Panc1 (cell line): ENCODE data around the gene RASSF4. TPM values are rescaled to one million over a fixed set of nuclear protein-coding genes. Genes with fewer than 3 reads are reported as not detected.

Source experiments
- ATAC-seq: fragments of 200-7000 bp; cut with Tn5 transposase; 2 replicates; pipeline ENCODE4 v1.9.1; 2020; ENCODE audit warnings: mild to moderate bottlenecking, moderate library complexity
- BruUV-seq: library from RNA; stranded (reverse); fragments of 400-500 nt; replicated peaks from 2 replicates; lab custom pipeline; 2021; lab: Mats Ljungman, UMichigan
- CTCF ChIA-PET: fragments of 300-600 bp; sonication (Branson Sonifier 250); formaldehyde crosslinking; loops from one replicate; lab custom pipeline; 2022; ENCODE audit warnings: antibody characterized with exemption; lab: Charles Lee
- POLR2A ChIA-PET: fragments of 300-600 bp; sonication (Branson Sonifier 250); formaldehyde crosslinking; loops from one replicate; lab custom pipeline; 2022; ENCODE audit warnings: antibody characterized with exemption; lab: Charles Lee
- DNase-seq: peaks from one replicate; pipeline ENCODE4 v3.0.0-alpha.2; 2010; ENCODE audit warnings: low read depth, low spot score
- H3K27ac ChIP-seq: 2 replicates; pipeline ENCODE4 v1.5.1; 2011; ENCODE audit warnings: mild to moderate bottlenecking, low read length, inconsistent platforms
- H3K27me3 ChIP-seq: fragments of 200-500 bp; sonication (Bioruptor generic); 2 replicates; pipeline ENCODE4 v1.6.0; 2014; ENCODE audit warnings: low read length, inconsistent platforms; ENCODE audit not compliant: control insufficient read depth, insufficient read depth
- H3K36me3 ChIP-seq: fragments of 200-500 bp; sonication (Bioruptor generic); 2 replicates; pipeline ENCODE4 v1.5.1; 2014; ENCODE audit warnings: inconsistent platforms, mild to moderate bottlenecking, low read length, moderate library complexity; ENCODE audit not compliant: control insufficient read depth, insufficient read depth
- H3K4me1 ChIP-seq: 2 replicates; pipeline ENCODE4 v1.5.1; 2011; ENCODE audit warnings: inconsistent platforms, mild to moderate bottlenecking, low read length, moderate library complexity; ENCODE audit not compliant: control insufficient read depth, insufficient read depth
- H3K4me3 ChIP-seq, 2 experiments: 2 replicates each; pipeline ENCODE4 v1.5.1; 2011 to 2012; ENCODE audit warnings: low read depth in 2 of 2, low read length in 2 of 2, mild to moderate bottlenecking in 2 of 2, inconsistent platforms in 1 of 2, moderate library complexity in 1 of 2
- H3K9me3 ChIP-seq: fragments of 200-500 bp; sonication (Bioruptor generic); 2 replicates; pipeline ENCODE4 v1.5.1; 2014; ENCODE audit warnings: low read depth, mild to moderate bottlenecking, inconsistent platforms, low read length, moderate library complexity; ENCODE audit not compliant: control insufficient read depth, insufficient read depth
- POLR2AphosphoS5 ChIP-seq: IDR thresholded peaks from 2 replicates; pipeline ENCODE4 v1.6.1; 2012; ENCODE audit warnings: mild to moderate bottlenecking, low read depth, low read length, moderate library complexity
- REST ChIP-seq, 2 experiments: IDR thresholded peaks; 2 replicates each; pipeline ENCODE4 v1.6.1; 2011 to 2012; ENCODE audit warnings: low read depth in 2 of 2, control low read depth in 1 of 2, low read length in 1 of 2, mild to moderate bottlenecking in 1 of 2, moderate library complexity in 1 of 2; ENCODE audit not compliant: insufficient read depth in 1 of 2
- SIN3A ChIP-seq: IDR thresholded peaks from 2 replicates; pipeline ENCODE4 v1.6.1; 2012; ENCODE audit warnings: low read depth, mild to moderate bottlenecking, low read length, moderate library complexity, borderline replicate concordance; ENCODE audit not compliant: insufficient read depth
- TCF7L2 ChIP-seq: IDR thresholded peaks from 2 replicates; pipeline ENCODE4 v1.6.1; 2011; ENCODE audit warnings: mild to moderate bottlenecking, low read depth, low read length, inconsistent platforms
- in situ Hi-C: cut with HindIII; loops from 2 replicates; pipeline ENCODE4 v1.10.0; 2016; ENCODE audit warnings: low sequenced_read_pairs, low pct_unique_long_range_greater_than_20kb
- intact Hi-C: fragments of 100-400 bp; cut with micrococcal nuclease; formaldehyde crosslinking; loops from one replicate; pipeline ENCODE4 v1.10.0; 2022; ENCODE audit not compliant: unreplicated experiment
- total RNA-seq: library from RNA; stranded (reverse); gene quantifications from one replicate; pipeline ENCODE4 v1.2.1, GENCODE V29; 2021; ENCODE audit not compliant: unreplicated experiment
- TF ChIP-seq, protein P1 (sequence below): fragments of 450-650 bp; IDR thresholded peaks from 2 replicates; pipeline ENCODE4 v1.5.1; 2017; ENCODE audit warnings: mild to moderate bottlenecking

Gene RASSF4
- total RNA-seq, 1 experiment from 2014 or later = 13.9 TPM

DNA sequence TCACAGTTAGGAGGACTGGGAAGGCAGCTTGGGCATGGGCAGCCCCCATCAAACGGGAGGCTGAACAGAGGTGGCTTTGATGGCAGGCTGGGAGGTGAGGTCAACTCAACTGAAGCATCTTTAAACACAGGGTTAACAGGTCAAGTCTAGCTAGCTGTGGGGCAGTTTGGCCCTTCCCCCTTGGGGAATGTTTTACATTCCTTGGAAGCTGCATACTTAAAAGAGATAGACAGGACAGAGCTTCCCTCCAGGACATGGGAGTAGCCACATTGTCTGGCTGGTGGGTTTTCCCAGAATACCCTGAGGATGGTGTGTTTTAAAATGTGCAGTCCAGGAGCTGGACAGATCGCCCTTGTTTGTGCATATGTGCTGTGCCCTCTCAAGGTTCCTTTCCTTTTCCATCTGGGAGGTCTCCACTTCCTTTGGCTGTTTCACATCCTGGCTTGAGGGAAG, 6.8 kb upstream of the RASSF4 start:
- H3K27ac ChIP-seq = no peak overlapping the region
- intact Hi-C loops = no loop called here
- no peak overlapping the region for H3K4me3 ChIP-seq
- POLR2A ChIA-PET = no interaction called here
- H3K36me3 ChIP-seq = no peaks in the 10 kb centered on the region
- DNase-seq (no peak), ATAC-seq (no peak)
- CTCF ChIA-PET = no interaction called here
- no peak for TF ChIP-seq SIN3A
- no peak for TF ChIP-seq TCF7L2
- TF ChIP-seq, protein P1, sequence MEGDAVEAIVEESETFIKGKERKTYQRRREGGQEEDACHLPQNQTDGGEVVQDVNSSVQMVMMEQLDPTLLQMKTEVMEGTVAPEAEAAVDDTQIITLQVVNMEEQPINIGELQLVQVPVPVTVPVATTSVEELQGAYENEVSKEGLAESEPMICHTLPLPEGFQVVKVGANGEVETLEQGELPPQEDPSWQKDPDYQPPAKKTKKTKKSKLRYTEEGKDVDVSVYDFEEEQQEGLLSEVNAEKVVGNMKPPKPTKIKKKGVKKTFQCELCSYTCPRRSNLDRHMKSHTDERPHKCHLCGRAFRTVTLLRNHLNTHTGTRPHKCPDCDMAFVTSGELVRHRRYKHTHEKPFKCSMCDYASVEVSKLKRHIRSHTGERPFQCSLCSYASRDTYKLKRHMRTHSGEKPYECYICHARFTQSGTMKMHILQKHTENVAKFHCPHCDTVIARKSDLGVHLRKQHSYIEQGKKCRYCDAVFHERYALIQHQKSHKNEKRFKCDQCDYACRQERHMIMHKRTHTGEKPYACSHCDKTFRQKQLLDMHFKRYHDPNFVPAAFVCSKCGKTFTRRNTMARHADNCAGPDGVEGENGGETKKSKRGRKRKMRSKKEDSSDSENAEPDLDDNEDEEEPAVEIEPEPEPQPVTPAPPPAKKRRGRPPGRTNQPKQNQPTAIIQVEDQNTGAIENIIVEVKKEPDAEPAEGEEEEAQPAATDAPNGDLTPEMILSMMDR = no peak
- TF ChIP-seq REST (IDR thresholded peaks at IDR 0.05; ENCODE audit: insufficient read depth in 1 of 2, low read depth in 2 of 2, low read length in 1 of 2) = no peak
- no peak for TF ChIP-seq POLR2AphosphoS5
- peaks cover 4% of the 10 kb centered on the region; the same call in 1 of the 2 replicates for H3K4me1 ChIP-seq
- no peaks in the 10 kb centered on the region for H3K27me3 ChIP-seq
- in situ Hi-C loops = no loop called here
- BruUV-seq = no TSS peak
- no peaks in the 10 kb centered on the region for H3K9me3 ChIP-seq

- H3K9me3 ChIP-seq = no peaks in the 10 kb centered on the region
- H3K4me1 ChIP-seq = peaks cover 14% of the 10 kb centered on the region
- H3K4me3 ChIP-seq = no peak overlapping the region
- no TSS peak for BruUV-seq
- H3K27ac ChIP-seq = no peak overlapping the region
- no peaks in the 10 kb centered on the region for H3K36me3 ChIP-seq
- TF ChIP-seq, protein P1 = no peak
- TF ChIP-seq POLR2AphosphoS5 (no peak), REST (IDR thresholded peaks at IDR 0.05; ENCODE audit: insufficient read depth in 1 of 2, low read depth in 2 of 2, low read length in 1 of 2) (no peak), TCF7L2 (no peak)
- POLR2A ChIA-PET = no interaction called here
- no peak for DNase-seq
- H3K27me3 ChIP-seq = no peaks in the 10 kb centered on the region
- CTCF ChIA-PET = no interaction called here
- intact Hi-C loops (no loop called here), in situ Hi-C loops (no loop called here)
- ATAC-seq = no peak
These were observed 5.6 kb upstream of the RASSF4 start for GRCh38 chr10:44954042-44954441.
